GM21529 (cell line): ENCODE results near the gene CNTN1.
"Not testable (repeated sequence)": the region's sequence is repeated elsewhere in the genome, so short reads cannot be mapped to it uniquely, and the experiment has no call there.

Source experiments
- ATAC-seq: cut with Tn5 transposase; IDR thresholded peaks from one replicate; pipeline ENCODE4 v1.9.1; 2021; ENCODE audit not compliant: unreplicated experiment

CNTN1 gene

DNA sequence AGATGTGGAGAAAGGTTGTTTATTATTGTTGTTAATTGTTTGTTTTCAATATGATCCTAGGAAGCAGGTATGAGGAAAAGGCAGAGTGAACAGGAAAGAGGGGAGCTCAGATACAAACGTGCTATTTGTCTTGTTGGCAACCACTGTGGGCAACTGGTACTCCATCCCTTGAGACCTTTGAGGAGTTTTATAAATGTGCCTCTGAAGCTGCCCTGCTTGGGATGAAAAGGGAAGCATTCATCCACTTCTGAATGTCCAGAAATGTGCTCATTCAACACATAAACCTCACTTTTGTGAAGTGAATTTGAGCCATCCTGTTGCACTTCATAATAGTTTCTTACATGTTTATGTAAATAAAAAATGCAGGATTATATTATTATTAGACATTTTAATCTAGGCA, 331.6 kb downstream of the CNTN1 start:
- no peak for ATAC-seq

DNA sequence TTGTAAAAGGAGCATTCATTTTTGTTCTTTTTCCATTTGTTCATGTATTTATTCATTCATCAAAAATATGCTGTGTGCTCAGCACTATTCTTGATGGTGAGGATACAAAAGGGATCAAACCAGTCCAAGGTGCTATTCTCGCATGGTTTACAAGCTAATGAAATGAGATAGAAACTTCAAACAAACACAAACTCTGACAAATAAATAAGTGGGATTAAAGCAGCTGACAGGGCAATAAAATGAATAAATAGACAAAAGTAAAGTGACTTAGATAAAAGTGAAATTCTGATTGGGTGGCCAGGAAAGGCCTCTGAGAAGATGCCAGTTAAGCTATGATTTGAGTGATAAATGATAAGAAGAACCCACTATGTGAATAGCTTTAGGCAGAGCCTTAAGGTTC, 333.9 kb downstream of the CNTN1 start:
- no peak for ATAC-seq

DNA sequence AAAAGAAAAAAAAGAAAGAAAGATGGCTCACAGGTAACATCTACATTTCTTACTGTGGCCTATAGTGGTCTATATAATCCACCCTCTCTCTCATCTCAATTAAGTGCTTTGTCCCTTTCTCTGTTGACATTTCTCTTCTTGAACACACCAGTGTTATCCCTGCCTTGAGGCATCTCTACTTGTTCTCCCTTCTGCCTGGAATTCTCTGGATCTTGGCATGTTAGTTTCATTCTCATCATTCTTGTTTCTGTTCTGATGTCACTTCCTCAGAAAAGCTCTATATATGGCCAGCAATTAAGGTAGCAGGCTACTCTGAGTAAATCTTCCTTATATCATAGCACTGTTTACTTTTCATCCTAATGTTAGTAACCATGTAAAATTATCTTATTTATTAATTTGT, 340.1 kb downstream of the CNTN1 start:
- no peak for ATAC-seq

DNA sequence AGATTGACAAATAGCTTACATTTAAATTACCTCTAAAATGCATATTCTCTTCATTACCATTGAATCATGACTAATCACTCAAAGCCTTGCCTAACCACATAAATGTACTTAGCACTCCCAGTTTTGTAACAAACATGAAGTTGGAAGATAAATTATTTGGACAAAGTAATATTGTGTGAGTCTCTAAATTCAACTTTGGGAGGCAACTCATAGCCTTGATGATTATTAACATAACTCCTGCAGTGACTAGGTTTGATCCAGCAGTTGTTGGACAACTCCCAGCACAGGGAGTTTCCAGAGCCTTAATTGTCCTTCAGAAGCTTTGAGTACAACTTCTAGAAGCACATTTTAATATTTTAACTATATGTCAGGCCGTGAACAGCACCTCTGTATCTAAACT, 342.4 kb downstream of the CNTN1 start:
- ATAC-seq: no peak

DNA sequence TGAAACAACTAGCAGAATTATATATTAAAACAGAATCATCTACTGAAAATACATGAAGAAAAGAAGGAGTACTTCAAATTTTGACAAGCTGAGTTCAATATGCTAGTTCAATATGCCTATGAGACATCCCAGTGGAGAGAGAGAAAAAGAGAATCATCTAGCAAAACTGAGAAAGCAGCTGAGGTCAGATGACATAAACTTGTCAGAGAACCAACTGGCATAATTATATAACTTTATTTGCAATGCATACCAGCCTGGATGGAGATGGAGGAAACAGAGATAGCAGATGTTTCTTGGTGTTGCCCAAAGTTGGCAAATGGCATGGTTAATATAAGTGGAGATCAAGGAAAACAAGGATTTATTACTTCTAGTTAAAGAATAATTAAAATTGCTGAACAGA, 347.2 kb downstream of the CNTN1 start:
- ATAC-seq: no peak

DNA sequence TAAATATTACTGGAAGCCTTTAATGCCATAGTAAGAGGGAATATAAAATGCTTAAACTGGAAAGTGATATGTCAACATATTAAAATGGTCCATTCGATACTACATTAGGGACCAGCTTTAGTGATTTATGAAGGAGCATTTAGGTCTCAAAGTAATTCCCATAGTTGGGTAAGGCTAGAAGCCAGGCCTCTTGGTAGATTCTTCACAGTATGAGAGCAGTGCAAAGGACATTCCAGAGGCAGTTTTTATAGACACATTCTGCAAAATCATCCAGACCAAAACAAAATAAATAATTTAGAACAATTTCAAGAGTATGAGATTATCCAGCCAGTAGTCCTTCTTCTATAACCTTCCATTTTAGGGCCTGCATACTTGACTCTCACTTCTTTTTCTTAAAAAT, 353.3 kb downstream of the CNTN1 start:
- ATAC-seq: no peak

DNA sequence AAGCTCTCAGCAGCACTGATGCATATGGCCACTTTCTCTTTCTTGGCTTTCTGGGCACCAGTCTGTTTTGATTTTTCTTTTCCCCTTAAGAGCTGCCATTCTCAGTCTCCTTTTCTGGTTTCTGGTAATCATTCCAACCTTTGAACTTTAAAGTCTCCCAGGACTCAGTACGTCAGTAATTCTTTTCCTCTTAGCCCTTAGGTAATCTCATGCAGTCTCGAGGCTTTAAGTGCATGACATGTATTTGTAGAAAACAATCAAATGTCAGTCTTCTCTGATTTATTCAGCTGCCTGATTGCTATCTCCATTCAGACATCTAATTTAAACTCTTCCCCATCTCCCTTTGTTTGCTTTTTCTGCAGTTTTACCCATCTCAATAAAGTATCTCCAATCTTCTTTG, 356.8 kb downstream of the CNTN1 start:
- ATAC-seq: no peak

DNA sequence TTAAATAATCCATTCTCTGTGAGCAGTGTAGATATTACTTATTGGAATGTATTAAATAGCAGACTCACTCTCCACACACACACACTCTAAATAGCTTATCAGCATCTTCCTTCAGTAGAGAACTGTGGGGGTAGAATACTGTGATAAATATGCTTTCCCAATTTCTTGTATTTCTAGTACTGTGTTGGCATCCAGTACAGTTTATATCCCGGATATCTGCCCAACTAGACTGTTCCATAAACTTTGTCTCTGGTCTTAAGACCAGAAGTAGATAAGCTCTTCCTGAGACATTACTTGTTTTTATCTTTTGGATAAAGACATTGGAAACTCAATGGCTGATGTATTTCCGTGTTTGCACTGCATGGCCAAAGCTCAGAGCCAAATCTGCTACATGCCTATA, 359.7 kb downstream of the CNTN1 start:
- ATAC-seq: no peak

DNA sequence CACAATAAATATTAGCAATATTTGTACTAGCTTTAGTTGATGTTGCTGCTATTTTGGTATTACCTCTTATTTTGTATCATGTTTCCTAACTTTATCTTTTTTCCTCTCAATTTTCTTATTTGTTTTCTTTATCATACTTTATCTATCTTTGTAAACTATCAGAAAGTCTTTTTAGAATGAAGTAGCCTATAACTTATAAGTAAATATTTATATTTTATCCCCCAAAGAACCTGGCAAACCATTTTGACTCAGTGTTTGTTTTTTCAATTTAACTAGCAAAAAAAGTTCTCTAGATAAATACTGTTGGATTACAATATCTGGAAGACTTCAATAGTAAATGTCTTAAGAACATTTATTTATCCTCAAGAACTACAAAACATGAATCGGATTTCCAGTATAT, 360.2 kb downstream of the CNTN1 start:
- no peak for ATAC-seq

DNA sequence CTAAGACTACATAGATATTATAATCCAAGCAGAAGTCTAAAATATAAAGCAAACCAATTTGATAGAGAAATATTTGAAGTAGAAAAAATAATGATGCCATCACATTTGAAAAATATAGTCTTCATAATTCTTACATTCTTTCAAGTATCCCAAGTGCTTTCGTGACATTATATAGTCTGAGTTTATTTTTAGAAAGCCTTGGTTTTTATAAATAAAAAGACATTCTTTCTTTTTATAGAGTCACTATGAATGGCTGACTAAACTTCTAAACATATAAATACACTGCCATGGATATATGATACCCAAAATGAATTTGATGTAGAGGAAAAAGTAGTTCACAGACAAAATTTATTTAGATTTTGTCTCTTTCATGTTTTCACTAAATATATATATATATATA, 360.8 kb downstream of the CNTN1 start:
- no peak for ATAC-seq

DNA sequence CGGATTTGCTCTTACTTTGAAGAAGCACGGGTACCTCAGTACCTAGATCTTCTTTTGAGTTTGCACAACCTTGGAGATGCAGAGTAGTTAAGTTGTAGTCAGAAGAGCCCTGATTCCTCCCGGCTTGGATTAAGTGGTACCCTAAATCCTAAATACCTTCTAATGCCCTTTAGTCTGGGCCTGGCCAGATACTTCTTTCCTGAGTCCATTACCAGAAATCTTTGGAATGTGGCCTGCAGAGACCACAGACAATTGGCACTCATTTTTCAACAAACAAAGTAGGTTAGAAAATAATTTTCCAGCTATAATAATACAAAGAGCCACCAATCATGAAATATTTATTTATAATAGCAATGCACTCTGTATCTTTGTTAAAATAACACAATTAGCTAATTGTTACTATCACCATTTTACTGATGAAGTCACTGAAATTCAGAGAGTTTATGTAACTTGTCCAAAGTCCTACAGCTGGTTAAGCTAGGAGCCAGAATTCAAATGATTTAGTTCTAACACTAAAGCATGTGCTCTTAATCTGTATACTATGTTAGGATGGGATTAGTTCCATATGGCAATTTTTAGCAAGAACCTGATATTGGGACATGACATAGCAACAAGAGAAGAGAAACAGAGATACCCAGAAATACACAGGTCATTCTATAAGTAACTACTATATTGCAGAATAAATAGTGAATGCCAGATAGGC, 363.8 kb downstream of the CNTN1 start:
- no peak for ATAC-seq

DNA sequence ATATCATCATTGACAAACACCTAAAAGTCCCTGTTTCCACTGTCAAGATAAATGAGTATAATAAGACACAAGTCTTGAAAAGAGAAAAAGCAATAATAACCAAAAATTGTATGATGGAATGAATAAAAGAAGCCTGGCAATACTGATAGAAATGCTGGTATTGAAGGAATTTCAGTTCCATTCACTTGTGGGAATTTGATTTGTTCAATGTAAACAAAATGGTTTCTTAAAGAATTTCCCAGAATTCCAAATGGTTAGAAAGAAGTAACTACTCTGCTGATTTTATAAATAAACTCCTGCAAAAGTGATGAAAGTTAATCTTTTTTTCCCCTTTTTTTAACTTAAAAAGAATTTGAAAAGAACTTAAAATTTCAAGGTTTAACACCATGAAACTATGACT, 366.0 kb downstream of the CNTN1 start:
- ATAC-seq: no peak

DNA sequence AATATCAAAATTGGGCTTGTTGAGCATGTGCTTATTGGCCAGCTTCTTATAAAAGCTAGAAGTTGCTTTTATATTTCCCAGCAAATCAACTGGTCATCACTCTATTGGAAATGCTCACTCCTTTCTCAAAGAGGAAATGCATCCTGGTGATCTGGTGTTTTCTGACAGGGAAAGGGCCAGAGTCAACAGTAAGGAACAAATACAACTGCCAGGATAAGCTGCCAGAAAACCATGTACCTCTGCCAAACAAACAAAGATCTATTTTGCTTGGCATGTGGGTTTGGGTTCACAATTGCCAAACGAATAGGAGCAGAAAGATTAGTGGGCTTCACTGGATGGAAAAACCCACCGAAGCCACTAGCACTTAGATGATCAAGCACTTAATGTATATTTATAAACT, 369.0 kb downstream of the CNTN1 start:
- ATAC-seq: no peak

DNA sequence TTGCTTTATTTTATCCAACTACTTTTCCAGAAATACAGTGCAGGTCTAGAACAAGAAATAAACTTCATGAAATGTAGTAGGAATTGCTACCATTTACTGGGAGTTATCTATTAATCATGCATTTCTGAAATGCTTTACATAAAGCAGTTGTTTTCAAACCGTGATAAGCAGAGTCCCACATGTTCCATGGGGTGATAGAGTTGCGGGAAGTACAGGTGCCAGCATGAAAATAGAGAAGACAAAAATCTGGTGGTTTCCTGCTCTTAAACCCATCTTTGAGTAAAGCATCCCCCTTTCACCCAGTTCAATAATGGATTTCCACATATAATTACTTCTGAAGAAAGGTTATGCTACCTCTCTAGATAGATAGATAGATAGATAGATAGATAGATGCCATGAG, 372.2 kb downstream of the CNTN1 start:
- ATAC-seq: no peak

DNA sequence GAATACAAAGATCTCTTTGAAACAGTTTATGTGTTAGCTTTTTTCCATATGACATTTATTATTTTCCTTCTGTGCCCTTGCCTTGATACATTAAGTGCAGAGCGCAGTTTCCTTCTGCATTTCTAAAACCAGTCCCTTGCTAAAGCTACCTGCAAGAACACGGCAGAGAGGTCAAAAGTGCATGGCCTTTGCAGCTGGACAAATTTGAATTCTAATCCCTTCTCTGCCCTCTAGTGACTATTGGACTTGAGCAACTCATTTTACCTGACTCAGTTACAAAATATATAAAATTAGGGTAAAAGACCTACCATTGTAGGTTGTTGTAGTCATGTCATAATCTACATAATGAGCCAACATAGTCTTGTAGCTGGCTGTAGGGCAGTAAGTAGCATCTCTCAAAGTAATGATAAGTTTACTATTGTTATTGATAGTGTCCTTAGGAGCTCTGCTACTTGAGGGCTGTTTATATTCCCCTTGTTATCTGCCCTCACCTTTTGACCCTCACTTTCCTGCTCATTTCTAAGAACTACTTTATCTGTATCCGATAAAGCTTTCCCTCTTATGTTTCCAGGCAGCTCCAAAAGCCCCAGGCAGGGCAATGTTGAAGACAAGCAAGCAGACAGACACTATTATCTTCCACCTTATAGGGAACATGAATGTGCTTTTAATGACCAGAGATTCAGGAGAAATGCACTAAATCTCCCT, 375.9 kb downstream of the CNTN1 start:
- no peak for ATAC-seq

DNA sequence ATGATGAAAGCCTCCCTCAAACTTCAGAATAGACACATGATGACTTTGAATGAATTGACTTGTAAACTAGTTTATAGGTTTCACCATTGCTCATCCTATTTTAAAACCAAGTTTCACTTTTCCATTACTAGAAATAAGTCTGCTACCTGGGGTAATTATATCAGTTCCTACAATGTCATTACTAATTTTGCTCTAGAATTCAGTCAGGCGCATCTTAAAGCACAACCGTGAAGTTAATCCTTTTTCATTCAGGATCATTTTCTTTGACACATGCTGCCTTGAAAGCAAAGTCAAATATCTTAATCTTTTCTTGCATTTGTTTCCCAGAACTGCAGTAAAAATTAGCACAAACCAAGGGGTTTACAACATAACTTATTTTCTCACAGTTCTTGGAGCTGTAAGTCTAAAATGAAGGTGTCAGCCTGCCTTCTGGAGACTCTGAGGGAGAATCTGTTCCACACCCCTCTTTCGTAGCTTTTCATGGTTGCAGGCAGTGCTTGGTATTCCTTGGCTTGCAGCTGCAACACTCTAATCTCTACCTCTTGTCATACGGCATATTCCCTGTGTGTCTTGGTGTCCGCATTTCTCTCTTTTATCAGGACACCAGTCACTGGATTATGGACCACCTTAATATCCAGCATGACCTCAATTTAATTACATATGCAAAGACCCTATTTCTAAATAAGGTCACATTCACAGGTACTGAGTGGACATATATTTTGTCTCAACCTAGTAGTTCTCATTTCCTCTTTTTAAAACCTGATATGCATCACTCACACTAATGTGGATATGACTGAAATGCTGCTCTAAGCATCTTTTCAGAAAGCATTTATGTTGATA, 381.6 kb downstream of the CNTN1 start:
- ATAC-seq: peak; percentile 59

DNA sequence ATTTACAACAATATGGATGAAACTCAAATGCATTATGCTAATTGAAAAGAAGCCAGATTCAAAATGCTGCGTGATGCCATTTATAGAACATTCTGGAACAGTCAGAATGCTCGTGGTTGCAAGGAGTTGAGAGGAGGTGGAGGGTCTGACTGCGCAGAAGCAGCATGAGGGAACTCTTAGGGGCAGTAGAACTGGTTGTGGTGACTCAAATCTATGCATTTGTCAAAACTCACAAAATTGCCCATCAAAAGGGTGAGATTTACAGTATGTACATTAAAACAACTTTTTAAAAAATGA, 382.2 kb downstream of the CNTN1 start:
- no peak for ATAC-seq

DNA sequence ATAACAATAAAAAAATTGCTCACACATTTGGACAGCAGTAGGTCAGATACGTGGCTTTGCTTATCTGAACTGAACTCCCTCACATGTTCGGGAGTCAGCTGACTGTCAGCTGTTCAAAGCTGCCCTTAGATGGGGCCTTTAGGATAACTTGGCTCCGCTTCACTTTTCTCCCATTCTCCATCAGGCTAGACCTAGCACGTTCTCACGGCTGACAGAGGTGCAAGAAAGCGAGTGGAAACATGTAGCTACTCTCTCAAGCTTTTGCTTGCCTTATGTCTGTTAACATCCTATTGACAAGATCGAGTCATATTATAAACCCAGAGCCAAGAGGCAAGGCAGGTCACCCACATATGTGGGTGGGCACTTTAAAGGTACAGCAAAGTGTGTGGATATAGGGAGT, 383.9 kb downstream of the CNTN1 start:
- ATAC-seq: no peak

DNA sequence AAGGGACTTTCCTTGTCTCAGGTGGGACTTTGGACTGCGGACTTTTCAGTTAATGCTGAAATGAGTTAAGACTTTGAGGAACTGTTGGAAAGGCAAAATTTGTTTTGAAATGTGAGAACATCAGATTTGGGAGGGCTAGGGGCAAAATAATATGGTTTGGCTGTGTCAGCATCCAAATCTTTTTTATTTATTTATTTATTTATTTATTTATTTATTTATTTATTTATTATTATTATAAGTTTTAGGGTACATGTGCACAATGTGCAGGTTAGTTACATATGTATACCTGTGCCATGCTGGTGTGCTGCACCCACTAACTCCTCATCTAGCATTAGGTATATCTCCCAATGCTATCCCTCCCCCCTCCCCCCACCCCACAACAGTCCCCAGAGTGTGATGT, 389.0 kb downstream of the CNTN1 start:
- not testable (repeated sequence) for ATAC-seq

DNA sequence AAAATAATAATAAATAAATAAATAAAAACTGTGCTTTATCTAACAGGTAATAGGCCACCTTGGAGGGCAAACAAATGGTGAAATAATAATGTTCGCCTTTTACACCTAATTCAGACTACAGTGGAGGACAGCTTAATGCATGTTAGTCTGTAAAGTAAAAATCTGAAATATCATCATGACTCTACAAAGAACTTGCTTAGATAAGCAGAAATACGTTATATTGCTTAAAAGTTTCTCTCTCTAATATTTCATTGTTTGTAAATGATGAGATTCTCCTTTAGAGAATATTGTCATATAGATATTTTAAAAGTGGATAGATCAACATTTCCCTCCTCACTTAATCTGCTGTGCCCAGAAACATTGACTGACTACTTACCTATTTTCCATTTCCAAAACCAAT, 397.2 kb downstream of the CNTN1 start:
- no peak for ATAC-seq

DNA sequence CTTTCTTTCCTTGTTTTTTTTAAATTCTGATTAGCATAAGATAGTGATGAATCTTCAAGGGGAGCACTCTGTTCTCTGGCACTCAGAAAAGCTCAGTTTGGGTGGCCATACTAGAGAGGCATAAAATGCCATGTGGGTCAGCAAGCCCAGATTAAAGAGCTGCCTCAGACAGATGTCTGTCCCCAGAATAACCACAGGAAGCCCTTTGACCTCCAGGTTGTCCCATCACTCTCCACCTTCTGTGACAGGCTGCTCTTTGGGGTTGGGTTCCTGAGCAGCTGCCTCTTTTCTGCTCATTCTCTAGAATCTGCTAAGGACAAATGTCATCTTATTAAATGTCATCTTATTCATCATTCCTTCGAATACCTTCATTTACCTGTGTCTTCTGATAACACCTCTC, 399.9 kb downstream of the CNTN1 start:
- no peak for ATAC-seq

DNA sequence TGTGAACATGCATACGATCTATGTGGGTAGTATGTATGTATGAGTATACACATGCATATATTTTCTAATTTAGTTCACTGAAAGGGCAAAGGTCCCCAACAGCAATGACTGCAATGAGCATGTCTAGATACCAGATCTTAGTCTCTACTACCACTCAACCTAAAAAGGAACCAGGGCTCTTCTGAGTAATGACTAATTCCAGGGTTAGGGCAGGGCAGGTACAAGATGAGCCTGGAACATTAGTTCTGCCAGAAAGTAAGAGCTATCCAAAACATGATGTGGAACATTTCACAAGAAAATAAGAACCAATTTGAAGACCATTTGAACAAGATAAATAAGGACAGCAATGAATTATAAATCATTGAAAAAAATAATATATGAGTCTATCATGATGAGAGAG, 404.6 kb downstream of the CNTN1 start:
- ATAC-seq: no peak
